Nephron (organoid): ENCODE results near the gene TNXB.

Experiments used
- H3K27ac Mint-ChIP-seq, 3 experiments: 2 replicates each; pipeline ENCODE4 v1.8.0; 2020; ENCODE audit warnings: mixed read lengths in 3 of 3, mild to moderate bottlenecking in 2 of 3, moderate library complexity in 1 of 3
- H3K27me3 Mint-ChIP-seq: 2 replicates; pipeline ENCODE4 v1.8.0; 2021; ENCODE audit warnings: low read depth, mild to moderate bottlenecking, moderate library complexity, mixed read lengths
- H3K36me3 Mint-ChIP-seq: 2 replicates; pipeline ENCODE4 v1.8.0; 2020; ENCODE audit warnings: low read depth, mixed read lengths
- H3K4me1 Mint-ChIP-seq: 2 replicates; pipeline ENCODE4 v1.8.0; 2020; ENCODE audit warnings: mixed read lengths
- H3K4me3 Mint-ChIP-seq, 3 experiments: 2 replicates each; pipeline ENCODE4 v1.8.0; 2020; ENCODE audit warnings: mild to moderate bottlenecking in 3 of 3, mixed read lengths in 3 of 3, moderate library complexity in 2 of 3
- H3K9me3 Mint-ChIP-seq: 2 replicates; pipeline ENCODE4 v1.8.0; 2020; ENCODE audit warnings: mixed read lengths
- TF ChIP-seq, protein P1 (sequence below), 3 experiments: fragments of 200-600 bp; sonication (generic); IDR thresholded peaks; one replicate each; pipeline ENCODE4 v1.5.0; 2021; ENCODE audit warnings: antibody characterized with exemption in 3 of 3; ENCODE audit not compliant: unreplicated experiment in 3 of 3

The TNXB gene

DNA sequence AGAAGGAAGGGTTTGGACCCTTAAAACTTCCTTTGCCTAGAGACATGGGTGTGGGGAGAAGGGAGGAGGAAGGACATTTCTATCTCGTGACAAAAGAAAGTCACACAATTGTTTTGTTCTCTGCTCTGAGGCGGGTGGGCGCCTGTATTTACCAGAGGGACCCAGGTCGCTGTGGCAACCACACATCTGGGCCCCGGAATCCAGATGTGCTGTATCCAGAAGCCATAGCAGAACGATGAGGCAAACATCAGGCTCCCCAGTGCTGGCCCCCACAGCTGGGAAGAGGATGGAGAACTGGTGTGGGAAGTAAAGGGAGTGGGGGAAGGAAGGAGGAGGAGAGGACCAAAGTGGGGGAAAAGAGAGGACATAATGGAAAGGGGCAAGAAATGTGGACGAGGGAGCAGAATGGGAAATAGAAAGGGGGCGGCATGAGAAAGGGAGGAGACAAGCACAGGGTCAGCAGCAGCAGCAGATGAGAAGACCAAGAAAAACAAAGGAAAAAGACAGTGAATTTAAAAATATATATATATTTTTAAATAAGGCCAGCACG lies 3.4 kb upstream of the TNXB start:
- peak overlapping the region in 2 of 3 experiments; percentile 21 to 65 for H3K27ac Mint-ChIP-seq
- peaks cover 13% of the 10 kb centered on the region for H3K27me3 Mint-ChIP-seq
- TF ChIP-seq, protein P1, sequence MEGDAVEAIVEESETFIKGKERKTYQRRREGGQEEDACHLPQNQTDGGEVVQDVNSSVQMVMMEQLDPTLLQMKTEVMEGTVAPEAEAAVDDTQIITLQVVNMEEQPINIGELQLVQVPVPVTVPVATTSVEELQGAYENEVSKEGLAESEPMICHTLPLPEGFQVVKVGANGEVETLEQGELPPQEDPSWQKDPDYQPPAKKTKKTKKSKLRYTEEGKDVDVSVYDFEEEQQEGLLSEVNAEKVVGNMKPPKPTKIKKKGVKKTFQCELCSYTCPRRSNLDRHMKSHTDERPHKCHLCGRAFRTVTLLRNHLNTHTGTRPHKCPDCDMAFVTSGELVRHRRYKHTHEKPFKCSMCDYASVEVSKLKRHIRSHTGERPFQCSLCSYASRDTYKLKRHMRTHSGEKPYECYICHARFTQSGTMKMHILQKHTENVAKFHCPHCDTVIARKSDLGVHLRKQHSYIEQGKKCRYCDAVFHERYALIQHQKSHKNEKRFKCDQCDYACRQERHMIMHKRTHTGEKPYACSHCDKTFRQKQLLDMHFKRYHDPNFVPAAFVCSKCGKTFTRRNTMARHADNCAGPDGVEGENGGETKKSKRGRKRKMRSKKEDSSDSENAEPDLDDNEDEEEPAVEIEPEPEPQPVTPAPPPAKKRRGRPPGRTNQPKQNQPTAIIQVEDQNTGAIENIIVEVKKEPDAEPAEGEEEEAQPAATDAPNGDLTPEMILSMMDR (IDR thresholded peaks at IDR 0.05; ENCODE audit: unreplicated experiment in 3 of 3), result no peak
- no peaks in the 10 kb centered on the region for H3K9me3 Mint-ChIP-seq
- H3K4me1 Mint-ChIP-seq, result peaks cover 62% of the 10 kb centered on the region
- peaks cover 28% of the 10 kb centered on the region for H3K36me3 Mint-ChIP-seq
- H3K4me3 Mint-ChIP-seq, result no peak overlapping the region

DNA sequence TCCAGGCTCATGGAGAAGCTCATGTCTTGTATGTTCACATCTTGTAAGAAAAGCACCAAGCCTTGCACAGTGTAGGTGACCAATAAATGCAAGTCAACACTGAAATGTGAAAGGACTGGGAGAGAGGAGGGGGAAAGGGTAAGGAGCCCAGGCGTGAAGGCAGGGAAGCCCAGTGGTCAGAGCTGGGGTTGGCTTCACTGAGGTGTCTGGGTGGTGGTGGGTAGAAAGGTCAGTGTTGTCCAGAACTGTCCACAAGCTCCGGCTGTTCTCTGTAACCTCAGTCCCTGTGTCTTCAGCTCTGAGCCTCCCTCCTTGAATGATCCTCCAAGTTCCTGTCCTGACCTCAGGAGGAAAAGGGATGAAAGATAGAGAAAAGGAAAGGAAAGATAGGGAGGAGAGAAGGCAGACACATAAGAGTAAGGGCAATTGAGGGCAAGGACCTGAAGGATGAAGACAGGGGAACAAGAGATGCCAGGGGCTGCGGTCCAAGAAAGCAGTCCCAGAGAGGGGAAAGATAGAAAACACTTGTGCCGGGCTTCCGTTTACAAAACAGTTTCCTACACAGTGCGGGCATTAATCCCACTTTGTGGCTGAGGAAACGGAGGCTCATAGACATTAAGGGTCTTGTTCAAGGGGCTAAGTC lies 2.4 kb upstream of the TNXB start:
- peak overlapping the region in 2 of 3 experiments; percentile 55 to 65 for H3K27ac Mint-ChIP-seq
- TF ChIP-seq, protein P1 (IDR thresholded peaks at IDR 0.05; ENCODE audit: unreplicated experiment in 3 of 3), result no peak
- no peaks in the 10 kb centered on the region for H3K9me3 Mint-ChIP-seq
- H3K4me3 Mint-ChIP-seq, result no peak overlapping the region
- H3K4me1 Mint-ChIP-seq, result peaks cover 69% of the 10 kb centered on the region
- peaks cover 17% of the 10 kb centered on the region for H3K27me3 Mint-ChIP-seq
- H3K36me3 Mint-ChIP-seq, result peaks cover 18% of the 10 kb centered on the region

DNA sequence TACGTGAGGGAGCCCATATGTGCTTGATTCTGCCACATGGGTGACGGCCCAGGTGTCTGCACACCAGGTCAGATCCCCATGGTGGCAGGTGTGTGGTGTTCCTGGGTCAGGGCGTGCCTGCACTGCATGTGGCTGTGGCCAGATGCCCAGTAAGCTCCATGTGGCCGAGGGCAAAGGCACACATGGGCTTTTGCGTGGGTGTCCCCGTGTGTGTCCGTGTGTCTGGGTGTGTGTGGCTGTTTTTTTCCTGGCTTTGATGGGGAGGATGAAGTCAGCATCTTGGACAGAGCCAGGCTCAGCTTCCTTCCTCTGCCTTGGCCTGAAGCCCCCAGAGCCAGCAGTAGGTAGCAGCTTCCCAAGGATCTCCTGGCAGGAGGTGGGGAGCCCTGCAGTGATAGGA lies 1.5 kb upstream of the TNXB start:
- H3K27ac Mint-ChIP-seq, result peak overlapping the region in 2 of 3 experiments; percentile 55 to 65
- peaks cover 74% of the 10 kb centered on the region for H3K4me1 Mint-ChIP-seq
- H3K4me3 Mint-ChIP-seq, result no peak overlapping the region
- TF ChIP-seq, protein P1 (IDR thresholded peaks at IDR 0.05; ENCODE audit: unreplicated experiment in 3 of 3), result no peak
- H3K9me3 Mint-ChIP-seq, result no peaks in the 10 kb centered on the region
- peaks cover 17% of the 10 kb centered on the region for H3K27me3 Mint-ChIP-seq
- peaks cover 12% of the 10 kb centered on the region for H3K36me3 Mint-ChIP-seq

DNA sequence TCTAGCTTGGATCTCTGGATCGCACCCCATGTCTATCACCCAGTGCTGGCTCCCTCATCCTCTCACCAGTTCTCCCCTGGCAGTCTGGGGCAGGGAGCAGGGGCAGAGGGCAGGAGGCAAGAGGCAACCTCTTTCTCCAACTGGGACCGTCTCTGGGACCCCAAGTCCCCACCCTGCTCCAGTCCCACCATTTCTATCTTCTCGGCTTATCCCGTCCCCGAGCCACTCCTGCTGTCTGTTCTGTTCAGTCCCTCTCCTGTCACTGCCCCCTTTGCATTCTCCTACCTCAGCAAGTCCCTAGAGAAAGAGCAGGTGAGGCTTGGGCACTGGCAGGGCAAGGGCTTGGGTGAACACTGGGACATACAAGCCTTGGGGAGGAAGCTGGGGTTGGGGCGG lies 625 bp upstream of the TNXB start:
- no peaks in the 10 kb centered on the region for H3K9me3 Mint-ChIP-seq
- peaks cover 5% of the 10 kb centered on the region for H3K36me3 Mint-ChIP-seq
- peak overlapping the region in 2 of 3 experiments; percentile 58 to 65 for H3K27ac Mint-ChIP-seq

DNA sequence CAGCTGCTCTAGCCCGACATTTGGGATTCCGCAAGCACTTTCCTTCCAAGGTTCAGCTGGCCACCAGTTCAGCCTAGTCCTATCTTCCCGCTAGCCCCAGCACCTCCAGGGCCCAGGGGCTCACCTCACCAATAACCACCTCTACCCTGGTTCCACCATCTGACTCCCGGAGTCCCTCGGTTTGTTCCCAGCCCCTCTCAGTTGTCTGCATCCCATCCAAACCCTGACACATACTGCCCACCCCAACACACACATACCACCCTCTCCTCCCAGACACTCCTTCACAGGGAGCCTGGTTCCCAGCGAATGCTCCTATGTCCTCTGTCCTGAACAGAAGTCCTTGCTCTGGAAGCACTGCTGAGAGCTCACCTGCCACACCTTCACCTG lies 418 bp downstream of the TNXB start:
- Mint-ChIP-seq H3K27ac (peak overlapping the region; percentile 40 to 57 (median 52)), H3K4me1 (peaks cover 68% of the 10 kb centered on the region), H3K9me3 (no peaks in the 10 kb centered on the region), H3K27me3 (peaks cover 25% of the 10 kb centered on the region), H3K36me3 (peaks cover 4% of the 10 kb centered on the region), H3K4me3 (peak overlapping the region; percentile 1 to 64 (median 36))
- TF ChIP-seq, protein P1 (IDR thresholded peaks at IDR 0.05; ENCODE audit: unreplicated experiment in 3 of 3), result no peak

More for the DNA sequence above, 625 bp upstream of the TNXB start:
- H3K4me3 Mint-ChIP-seq, result no peak overlapping the region
- H3K4me1 Mint-ChIP-seq, result peaks cover 72% of the 10 kb centered on the region
- TF ChIP-seq, protein P1 (IDR thresholded peaks at IDR 0.05; ENCODE audit: unreplicated experiment in 3 of 3), result no peak
- peaks cover 17% of the 10 kb centered on the region for H3K27me3 Mint-ChIP-seq
